DND-41 (cell line): ENCODE data around the gene PHACTR1.

Experiments
- ATAC-seq: fragments of 200-7000 bp; cut with Tn5 transposase; 3 replicates; pipeline ENCODE4 v1.9.1; 2021; ENCODE audit warnings: low read depth; ENCODE audit not compliant: insufficient read depth
- DNase-seq: peaks from one replicate; pipeline ENCODE4 v3.0.0-alpha.2; 2020
- H2AFZ ChIP-seq: 2 replicates; pipeline ENCODE4 v1.6.0; 2012; ENCODE audit warnings: low read depth, low read length
- H3K27ac ChIP-seq: 2 replicates; pipeline ENCODE4 v1.5.1; 2012; ENCODE audit warnings: low read length, inconsistent platforms
- H3K27me3 ChIP-seq: fragments of 200-600 bp; sonication (generic); 2 replicates; pipeline ENCODE4 v1.6.0; 2012; ENCODE audit warnings: low read length, mild to moderate bottlenecking, inconsistent platforms; ENCODE audit not compliant: insufficient read depth, poor library complexity
- H3K36me3 ChIP-seq: 2 replicates; pipeline ENCODE4 v1.5.1; 2012; ENCODE audit warnings: low read length, inconsistent platforms; ENCODE audit not compliant: insufficient read depth
- H3K4me1 ChIP-seq: 2 replicates; pipeline ENCODE4 v1.5.1; 2012; ENCODE audit warnings: mild to moderate bottlenecking, low read length; ENCODE audit not compliant: insufficient read depth
- H3K4me2 ChIP-seq: 2 replicates; pipeline ENCODE4 v1.6.0; 2012; ENCODE audit warnings: mild to moderate bottlenecking, moderate library complexity, low read length, inconsistent platforms; ENCODE audit not compliant: insufficient read depth
- H3K4me3 ChIP-seq, 2 experiments: fragments of 200-600 bp in 1 of 2; shearing (Covaris generic) in 1 of 2; 2 replicates each; pipeline ENCODE4 v1.5.1; 2012 to 2016; ENCODE audit warnings: inconsistent platforms in 2 of 2, low read length in 2 of 2, mild to moderate bottlenecking in 2 of 2, low read depth in 1 of 2, moderate library complexity in 1 of 2
- H3K79me2 ChIP-seq: 2 replicates; pipeline ENCODE4 v1.6.0; 2012; ENCODE audit warnings: low read length, inconsistent platforms; ENCODE audit not compliant: insufficient read depth
- H3K9ac ChIP-seq: 2 replicates; pipeline ENCODE4 v1.6.0; 2012; ENCODE audit warnings: low read depth, mild to moderate bottlenecking, inconsistent platforms, low read length, moderate library complexity
- H3K9me3 ChIP-seq: 2 replicates; pipeline ENCODE4 v1.5.1; 2012; ENCODE audit warnings: low read length, moderate library complexity, mild to moderate bottlenecking, inconsistent platforms; ENCODE audit not compliant: insufficient read depth, severe bottlenecking
- H4K20me1 ChIP-seq: 2 replicates; pipeline ENCODE4 v1.6.0; 2012; ENCODE audit warnings: low read length; ENCODE audit not compliant: insufficient read depth
- CTCF ChIP-seq: IDR thresholded peaks from 2 replicates; pipeline ENCODE4 v1.5.1; 2012; ENCODE audit warnings: borderline replicate concordance, low read length, moderate library complexity, mild to moderate bottlenecking; ENCODE audit not compliant: poor library complexity, severe bottlenecking; ENCODE audit errors: extremely low read depth
- EZH2 ChIP-seq: IDR thresholded peaks from 3 replicates; pipeline ENCODE4 v1.6.1; 2012; ENCODE audit warnings: borderline replicate concordance, low read depth, mild to moderate bottlenecking, moderate library complexity, low read length, inconsistent platforms; ENCODE audit not compliant: severe bottlenecking

The PHACTR1 gene

GRCh38 chr6:12878741-12879140 lies 162.2 kb downstream of the PHACTR1 start:
- Histone ChIP-seq H4K20me1 (no peaks in the 10 kb centered on the region), H3K9ac (no peak overlapping the region), H3K4me2 (no peak overlapping the region), H3K4me3 (no peak overlapping the region), H3K36me3 (no peaks in the 10 kb centered on the region), H3K79me2 (no peaks in the 10 kb centered on the region), H3K4me1 (no peaks in the 10 kb centered on the region), H3K27ac (no peak overlapping the region), H2AFZ (no peak overlapping the region), H3K27me3 (peaks cover 3% of the 10 kb centered on the region), H3K9me3 (no peaks in the 10 kb centered on the region)
- no peak for DNase-seq
- TF ChIP-seq CTCF (no peak), EZH2 (no peak)
- no peak for ATAC-seq

GRCh38 chr6:12882761-12883290 lies 166.3 kb downstream of the PHACTR1 start:
- DNase-seq (no peak), ATAC-seq (no peak)
- no peaks in the 10 kb centered on the region for H3K36me3 ChIP-seq
- no peak overlapping the region for H3K27ac ChIP-seq
- H3K4me3 ChIP-seq, result no peak overlapping the region
- no peak overlapping the region for H3K4me2 ChIP-seq
- H2AFZ ChIP-seq, result no peak overlapping the region
- no peak for TF ChIP-seq EZH2
- TF ChIP-seq CTCF, result no peak
- no peaks in the 10 kb centered on the region for H3K79me2 ChIP-seq
- no peaks in the 10 kb centered on the region for H3K9me3 ChIP-seq
- no peaks in the 10 kb centered on the region for H3K4me1 ChIP-seq
- H4K20me1 ChIP-seq, result no peaks in the 10 kb centered on the region
- peaks cover 3% of the 10 kb centered on the region for H3K27me3 ChIP-seq
- H3K9ac ChIP-seq, result no peak overlapping the region

- H3K4me1 ChIP-seq, result no peaks in the 10 kb centered on the region
- no peaks in the 10 kb centered on the region for H3K36me3 ChIP-seq
- DNase-seq, result no peak
- H2AFZ ChIP-seq, result no peak overlapping the region
- TF ChIP-seq EZH2 (no peak), CTCF (no peak)
- ATAC-seq, result no peak
- H3K9ac ChIP-seq, result no peak overlapping the region
- no peaks in the 10 kb centered on the region for H3K79me2 ChIP-seq
- no peak overlapping the region for H3K27ac ChIP-seq
- H3K4me2 ChIP-seq, result no peak overlapping the region
- no peaks in the 10 kb centered on the region for H3K27me3 ChIP-seq
- no peaks in the 10 kb centered on the region for H4K20me1 ChIP-seq
- no peak overlapping the region for H3K4me3 ChIP-seq
- H3K9me3 ChIP-seq, result no peaks in the 10 kb centered on the region
Measured at GRCh38 chr6:12884983-12885382, 168.4 kb downstream of the PHACTR1 start.
